NCI-H2029 (cell line): ENCODE results near the gene PCED1A.

Experiments
- DNase-seq: peaks from one replicate; lab custom pipeline; 2025; lab: John Stamatoyannopoulos, UW

PCED1A gene

DNA sequence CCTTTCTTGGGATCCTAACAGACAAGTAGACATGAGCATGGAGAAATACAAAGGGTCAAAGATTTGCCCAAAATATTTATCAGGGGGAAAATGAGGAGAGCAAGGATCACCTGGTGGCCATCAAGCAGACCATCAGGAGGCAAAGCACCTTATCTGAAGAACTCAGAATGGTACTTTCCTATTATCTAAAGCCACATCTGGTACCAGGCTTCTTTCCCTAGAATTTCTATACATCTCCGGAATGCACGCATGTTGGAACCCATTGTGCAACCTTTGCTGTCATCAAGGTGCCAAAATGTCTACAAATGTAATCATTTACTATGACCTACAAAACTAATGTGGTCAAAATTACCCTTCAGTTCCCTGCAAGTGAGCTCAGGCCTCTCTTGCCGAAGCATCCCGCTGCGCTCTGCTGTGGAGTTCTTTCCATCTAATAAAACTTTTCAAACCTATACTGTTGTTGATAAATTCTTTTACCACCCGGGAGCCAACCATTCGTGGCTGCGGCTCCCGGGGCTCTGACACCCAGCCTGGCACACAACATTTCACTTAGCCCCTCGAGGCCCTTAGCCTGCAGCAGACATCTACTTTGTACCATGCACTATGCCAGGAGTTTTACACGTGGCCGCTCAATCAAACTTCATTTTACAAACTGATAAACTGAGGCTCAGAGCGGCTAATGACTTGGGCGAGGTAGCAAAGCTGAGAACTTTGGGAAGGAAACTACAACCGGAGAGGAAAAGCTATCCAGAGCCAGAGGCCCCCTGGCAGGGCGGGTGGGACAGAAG lies 36.2 kb downstream of the PCED1A start:
- no peak for DNase-seq

DNA sequence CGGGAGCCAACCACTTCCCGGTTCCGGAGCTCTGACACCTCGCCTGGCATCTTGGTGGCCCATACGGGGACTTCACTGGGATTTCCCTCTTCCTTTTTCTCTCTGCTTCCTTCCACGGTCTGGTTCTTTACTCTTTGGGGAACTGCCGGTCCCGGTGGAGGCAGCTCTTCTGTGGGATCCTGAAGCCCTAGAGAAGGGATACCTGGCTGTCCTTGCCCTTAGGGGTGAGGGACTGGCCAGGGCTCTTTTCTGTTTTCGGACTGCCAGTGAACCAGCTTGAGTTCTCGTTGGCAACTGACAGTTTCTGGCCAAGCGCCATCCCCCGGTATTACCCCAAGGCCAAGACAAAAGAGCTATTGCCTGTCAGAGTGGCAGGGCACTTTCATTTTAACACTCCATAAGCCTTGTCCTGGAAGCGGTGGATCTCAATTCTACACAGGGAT lies 39.1 kb downstream of the PCED1A start:
- DNase-seq, result no peak

DNA sequence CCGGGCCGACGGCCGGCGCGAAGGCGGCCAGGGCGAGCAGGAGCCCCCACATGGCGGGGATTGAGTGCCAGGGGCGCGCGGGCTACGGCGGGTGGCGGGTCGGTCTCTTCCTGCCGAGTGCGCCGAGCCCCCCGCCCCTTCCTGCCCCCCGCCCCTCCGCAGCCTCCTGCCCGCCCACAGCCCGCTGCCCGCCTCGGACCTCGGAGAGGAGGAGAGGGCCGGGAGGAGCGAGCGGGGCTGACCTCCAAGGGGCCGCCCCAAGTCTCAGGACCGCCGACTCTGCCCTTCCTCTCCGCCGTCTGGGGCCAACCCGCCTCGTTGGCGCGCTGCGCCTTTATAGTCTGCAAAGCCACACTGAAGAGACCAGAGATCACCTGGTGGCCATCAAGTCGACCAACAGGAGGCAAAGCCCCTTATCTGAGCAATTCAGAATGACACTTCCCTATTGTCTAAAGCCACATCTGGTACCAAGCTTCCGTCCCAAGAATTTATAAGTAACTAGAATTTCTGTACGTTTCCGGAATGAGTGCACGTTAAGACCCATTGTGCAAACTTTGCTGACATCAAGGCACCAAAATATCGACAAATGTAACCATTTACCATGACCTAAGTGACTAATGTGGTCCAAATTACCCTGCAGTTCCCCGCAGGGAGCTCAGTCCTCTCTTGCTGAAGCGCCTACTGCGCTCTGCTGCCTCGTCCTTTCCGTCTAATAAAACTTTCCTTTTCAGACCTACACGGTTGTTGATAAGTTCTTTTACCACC lies 39.8 kb downstream of the PCED1A start, which contains the start of gene CPXM1:
Gene CPXM1 (minus strand): TSS at position 107 of the 765 bp plus-strand sequence. CDS start 55 bp downstream, at position 52.
- DNase-seq, result no peak

DNA sequence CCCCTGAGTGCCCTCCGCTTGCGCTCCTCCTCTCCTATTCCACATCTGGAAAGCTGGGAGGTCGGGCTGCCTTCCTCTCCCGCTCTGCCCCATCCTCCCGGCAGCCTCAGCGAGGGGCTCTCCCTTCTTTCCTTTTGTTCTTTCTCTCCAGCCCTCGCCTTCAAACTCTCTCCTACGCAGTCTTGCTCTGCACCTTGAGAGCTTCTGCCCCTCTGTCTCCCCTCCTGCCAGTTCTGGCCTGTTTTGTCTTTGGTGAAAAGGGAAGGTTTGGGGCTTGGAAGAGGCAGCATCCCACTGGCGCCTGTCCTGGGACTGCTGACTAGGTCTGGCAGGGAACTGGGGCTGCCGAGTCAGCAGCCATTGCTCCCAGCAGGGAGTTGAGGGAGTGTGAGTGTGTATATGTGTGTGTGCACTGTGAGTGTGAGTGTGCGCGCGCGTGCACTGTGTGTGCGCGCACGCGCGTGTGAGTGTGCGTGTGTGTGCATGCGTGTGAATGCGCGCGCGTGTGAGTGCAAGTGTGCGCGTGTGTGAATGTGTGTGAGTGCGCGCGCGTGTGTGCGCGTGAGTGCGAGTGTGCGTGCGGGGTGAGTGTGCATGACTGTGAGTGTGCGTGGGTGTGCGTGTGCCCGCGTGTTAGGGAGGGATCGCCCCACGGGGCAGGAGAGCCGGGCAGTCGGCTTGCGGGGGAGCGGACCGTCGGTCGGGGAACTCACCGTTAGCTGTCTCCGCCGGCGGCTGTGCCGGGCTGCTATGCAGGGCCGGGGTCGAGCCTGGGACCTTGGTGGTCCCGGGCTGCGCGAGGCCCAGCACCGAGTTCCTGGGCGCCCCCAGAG lies 40.6 kb downstream of the PCED1A start:
- no peak for DNase-seq

DNA sequence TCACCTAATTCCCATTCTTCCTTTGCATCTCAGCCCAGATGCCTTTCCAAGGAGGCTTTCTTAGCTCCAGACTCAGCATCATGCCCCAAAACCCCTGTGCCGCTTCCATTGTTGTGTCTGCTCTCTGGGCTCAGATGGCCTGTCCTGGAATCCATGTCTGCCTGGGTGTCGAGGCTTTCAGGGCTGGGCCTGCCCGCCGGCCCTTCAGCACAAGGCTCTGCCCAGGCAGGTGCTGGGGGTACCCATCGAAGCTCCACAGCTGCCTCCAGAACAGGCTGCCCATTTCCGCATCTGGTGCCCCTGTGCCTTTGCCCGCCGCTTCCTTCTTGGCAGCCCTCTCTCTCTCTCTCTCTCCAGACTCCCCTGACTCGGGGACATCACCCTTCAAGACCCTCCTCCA lies 41.2 kb downstream of the PCED1A start:
- no peak for DNase-seq

DNA sequence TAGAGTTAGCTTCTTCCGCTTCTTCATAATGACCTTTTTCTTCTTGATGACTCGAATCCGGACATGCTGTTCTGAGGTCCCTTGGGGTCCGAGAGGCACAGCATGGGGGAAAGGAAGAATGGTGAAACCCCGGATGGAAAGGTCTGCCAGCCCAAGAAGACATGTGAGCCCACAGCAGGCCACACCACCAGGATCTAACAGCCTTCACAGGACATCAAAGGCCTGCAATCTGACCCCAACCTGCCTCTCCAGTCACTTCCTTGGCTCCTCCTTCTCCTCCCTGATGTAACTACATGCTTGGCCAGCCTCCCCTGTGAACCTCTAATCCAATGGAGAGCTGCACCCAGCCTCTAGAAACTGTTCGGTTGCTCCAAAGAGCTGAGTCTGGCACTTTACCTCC lies 41.6 kb downstream of the PCED1A start:
- no peak for DNase-seq

DNA sequence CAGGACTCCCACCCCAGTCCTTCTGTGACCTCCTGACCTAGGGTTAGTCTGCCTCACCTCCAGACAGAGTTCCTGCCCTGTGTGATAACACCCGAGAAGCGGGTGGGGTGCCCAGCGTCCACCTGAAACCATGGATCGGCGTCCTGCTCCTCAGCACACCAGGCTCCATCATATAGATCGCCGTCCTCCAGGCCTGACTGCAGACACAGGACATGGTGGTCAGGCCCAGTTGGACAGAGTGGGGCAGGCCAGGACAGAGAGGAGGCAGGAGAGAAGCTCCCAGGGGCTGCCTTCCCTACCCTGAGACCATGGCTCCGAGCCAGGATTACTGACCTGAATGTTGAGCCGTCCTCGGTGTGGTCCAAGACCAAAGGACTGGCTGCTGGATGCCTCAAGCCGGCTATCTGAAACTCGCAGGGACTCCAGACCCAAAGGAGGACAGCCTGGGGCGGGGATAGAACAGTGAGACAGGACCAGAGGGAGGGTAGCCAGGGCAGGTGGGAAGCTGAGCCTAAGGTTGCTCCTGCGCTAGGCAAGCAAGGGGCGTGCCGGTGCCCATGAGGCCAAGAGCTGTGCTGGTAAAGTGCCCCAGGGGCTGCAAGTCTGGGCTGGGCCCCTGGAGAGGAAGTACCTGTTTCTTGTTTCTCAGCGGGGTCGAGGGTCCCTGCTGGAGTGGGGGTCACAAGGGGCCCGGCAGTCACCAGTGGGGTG lies 42.2 kb downstream of the PCED1A start:
- no peak for DNase-seq

DNA sequence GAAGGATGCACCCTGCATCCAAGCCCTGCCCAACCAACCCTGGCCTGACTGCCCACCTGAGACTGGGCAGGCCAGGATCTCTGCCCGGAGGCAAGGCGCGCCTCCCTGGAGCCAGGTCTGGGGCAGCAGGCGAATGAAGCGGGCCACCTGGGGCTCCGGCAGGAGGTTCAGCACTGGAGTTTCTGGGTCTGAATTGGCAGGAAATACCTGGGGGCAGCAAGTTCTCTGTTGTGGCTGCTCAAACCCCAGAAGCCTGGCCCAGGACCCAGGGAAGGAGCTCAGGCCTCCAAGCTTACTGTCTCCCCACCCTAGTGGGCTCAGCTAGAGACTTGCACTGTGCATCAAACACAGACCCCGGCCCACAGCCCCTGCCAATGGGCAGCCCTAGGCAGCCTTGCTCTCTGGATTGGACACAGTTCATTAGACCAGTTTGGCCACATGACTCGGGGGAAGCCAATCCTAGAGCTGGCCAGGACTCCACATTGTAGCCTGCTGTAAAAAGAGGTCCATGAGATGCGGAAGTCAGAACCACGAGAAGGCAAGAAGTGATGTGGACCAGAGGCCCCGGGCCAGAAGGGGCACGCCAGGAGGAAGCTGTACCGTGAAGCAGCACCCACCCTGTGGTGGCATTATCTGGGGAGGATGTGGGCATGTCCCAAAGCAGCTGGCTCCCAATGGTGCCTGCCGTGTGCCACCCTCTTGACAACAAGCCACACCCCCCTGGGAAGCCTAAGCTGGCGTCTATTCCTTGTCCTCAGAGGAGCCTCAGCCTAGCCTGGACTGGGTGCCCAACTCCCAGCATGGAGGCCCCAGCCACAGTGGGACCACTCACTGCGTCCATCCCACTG lies 43.1 kb downstream of the PCED1A start:
- no peak for DNase-seq

DNA sequence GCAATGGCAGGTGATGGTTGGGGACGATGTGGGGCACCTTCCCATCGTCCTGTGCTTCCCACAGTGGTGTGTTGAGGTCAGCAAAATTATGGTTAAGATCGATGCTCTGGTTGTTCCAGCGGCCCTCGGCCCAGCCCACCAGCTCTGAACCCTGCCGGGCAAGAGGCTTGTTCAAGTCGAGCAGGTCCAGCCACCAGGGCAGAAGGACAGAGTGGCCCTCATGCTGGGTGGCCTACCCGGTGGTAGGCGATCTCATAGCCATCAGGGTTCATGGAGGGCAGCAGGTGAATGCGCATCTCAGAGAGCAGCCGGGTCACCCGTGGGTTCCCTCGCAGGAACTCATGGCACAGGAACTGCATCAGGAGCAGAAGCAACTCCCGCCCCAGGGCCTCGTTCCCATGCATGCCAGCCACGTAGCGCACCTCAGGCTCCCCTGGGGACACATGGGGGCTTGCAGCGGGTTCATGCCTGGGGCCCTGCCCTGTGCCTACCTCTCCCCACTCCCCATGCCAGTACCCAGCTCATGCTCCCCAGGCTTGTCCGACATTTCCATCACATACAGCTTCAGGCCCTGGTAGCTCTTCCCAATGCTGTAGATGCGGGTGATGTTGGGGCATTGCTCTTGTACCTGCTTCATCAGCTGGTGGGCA lies 44.3 kb downstream of the PCED1A start:
- no peak for DNase-seq

DNA sequence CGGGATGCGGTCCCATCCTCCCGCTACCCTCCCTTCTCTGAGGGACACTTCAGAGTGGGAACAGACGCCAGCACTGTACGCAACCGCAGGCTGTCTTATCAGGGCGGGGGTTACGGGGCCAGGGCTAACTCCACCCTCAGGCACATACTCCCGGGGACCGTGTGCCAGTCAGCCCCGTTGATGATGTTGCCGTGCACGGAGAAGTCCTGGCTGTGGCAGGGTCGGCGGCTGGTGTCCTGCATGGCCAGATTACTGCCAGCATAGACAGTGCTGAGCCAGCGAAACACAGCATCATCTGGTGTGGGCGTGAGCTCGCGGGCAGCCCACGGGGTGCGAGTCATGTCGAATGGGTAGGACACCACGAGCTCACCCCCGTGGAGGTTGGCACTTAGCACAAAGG lies 45.0 kb downstream of the PCED1A start:
- DNase-seq, result no peak

DNA sequence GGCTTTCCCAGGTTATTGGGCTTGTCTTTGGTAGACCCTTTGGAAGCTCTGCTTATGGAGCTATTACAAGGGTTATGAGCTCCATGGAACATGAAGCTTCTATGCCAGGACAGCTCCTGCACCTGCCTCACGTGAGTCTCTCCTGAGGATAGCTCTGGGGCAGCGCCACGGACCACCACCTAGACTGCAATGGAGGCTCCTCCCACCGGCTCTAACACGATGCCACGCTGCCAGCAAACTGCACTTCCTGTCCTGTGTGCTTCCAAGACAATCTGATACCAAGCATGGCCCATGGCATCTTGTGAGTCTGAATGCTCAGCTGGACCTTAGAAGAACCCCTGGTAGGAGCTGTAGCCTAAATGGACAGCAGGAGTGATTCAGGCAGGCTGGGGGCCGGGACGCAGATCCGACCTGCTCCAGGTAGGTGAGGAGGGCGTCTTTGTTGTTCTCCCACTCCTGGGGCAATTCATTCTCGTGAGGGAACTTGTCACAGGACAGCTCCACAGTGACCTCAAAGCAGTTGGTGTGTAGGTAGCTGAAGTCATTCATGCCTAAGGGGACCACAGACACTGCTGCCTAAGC lies 45.5 kb downstream of the PCED1A start:
- peak; percentile 7 for DNase-seq

DNA sequence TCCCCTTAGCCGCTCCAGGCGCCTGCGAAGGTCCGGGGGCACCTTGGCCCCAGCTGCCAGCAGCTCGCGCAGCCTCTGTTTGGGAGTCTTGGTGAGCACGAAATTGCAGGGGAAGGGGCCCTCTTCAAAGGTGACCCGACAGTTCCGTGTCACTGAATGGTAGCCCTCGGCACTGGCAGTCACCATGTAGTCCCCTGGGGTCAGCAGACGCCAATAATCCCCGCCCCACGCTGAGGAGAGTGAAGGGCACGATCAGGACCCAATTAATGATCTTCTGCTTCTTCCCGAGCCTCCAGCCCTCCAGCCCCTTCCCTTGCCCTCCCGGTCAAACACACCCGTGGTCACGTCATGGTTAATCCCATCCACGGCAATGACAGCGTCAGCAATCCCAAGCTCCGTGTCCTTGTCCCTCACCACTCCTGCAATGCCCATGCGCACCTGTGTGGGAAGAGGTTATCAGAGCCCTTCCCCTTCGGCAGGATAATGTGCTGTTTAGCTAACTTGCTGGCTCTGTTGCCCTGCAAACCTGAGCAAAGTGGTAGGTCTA lies 46.2 kb downstream of the PCED1A start:
- no peak for DNase-seq

DNA sequence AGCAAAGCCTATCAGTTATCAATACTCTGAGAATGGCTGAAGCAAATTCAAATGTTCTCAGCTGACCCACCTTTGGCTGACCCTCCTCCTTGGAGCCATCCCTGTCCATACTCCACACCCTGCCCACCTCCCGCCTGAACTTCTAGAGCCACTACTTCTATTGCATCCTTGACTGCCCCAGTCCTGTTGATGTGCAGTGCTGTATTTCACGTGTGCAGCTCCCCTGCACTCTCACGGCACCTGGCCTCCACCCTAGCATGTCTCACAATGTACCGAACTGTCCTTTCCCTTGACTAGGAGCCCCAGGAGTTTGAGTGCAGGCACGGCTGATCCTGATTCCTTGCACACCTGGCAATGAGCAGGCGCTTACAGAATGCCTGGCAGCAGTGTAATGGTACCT lies 47.0 kb downstream of the PCED1A start:
- DNase-seq, result no peak
